ENCODE results near the gene CDH15. TPM values are rescaled to one million over a fixed set of nuclear protein-coding genes. Genes with fewer than 3 reads are reported as not detected.

Gene CDH15
- total RNA-seq, 1 donor: under 0.01 TPM

- no peak for TF ChIP-seq CTCF (IDR thresholded peaks at IDR 0.05; ENCODE audit: insufficient read depth, low read depth, low read length)
- H3K4me3 ChIP-seq (ENCODE audit: low read depth, low read length): peak overlapping the region; percentile 97
- peak; percentile 8 for DNase-seq (ENCODE audit: low read depth)
Measured at GRCh38 chr16:89217138-89217387, 45.5 kb downstream of the CDH15 start.

GRCh38 chr16:89217388-89218191 lies 46.0 kb downstream of the CDH15 start, which contains the start of gene ZNF778:
Gene ZNF778 (plus strand): TSS chr16:89217703. CDS start chr16:89221128, 3,425 bp downstream.
- DNase-seq (ENCODE audit: low read depth): peak; percentile 87
- peak within 1 kb of the TSS; percentile 97 for H3K4me3 ChIP-seq (ENCODE audit: low read depth, low read length)
- no peak for TF ChIP-seq CTCF (IDR thresholded peaks at IDR 0.05; ENCODE audit: insufficient read depth, low read depth, low read length)

GRCh38 chr16:89219365-89219764 lies 47.8 kb downstream of the CDH15 start:
- no peak for TF ChIP-seq CTCF (IDR thresholded peaks at IDR 0.05; ENCODE audit: insufficient read depth, low read depth, low read length)
- no peak for DNase-seq (ENCODE audit: low read depth)
- H3K4me3 ChIP-seq (ENCODE audit: low read depth, low read length): no peak overlapping the region

- TF ChIP-seq CTCF (IDR thresholded peaks at IDR 0.05; ENCODE audit: insufficient read depth, low read depth, low read length): no peak
Measured at GRCh38 chr16:89221604-89222003, 50.1 kb downstream of the CDH15 start.

GRCh38 chr16:89222931-89223330 lies 51.4 kb downstream of the CDH15 start:
- H3K4me3 ChIP-seq (ENCODE audit: low read depth, low read length): no peak overlapping the region
- TF ChIP-seq CTCF (IDR thresholded peaks at IDR 0.05; ENCODE audit: insufficient read depth, low read depth, low read length): no peak
- DNase-seq (ENCODE audit: low read depth): no peak

More at GRCh38 chr16:89221604-89222003, 50.1 kb downstream of the CDH15 start:
- DNase-seq (ENCODE audit: low read depth): no peak
- no peak overlapping the region for H3K4me3 ChIP-seq (ENCODE audit: low read depth, low read length)

GRCh38 chr16:89224665-89225064 lies 53.1 kb downstream of the CDH15 start:
- DNase-seq (ENCODE audit: low read depth): no peak
- H3K4me3 ChIP-seq (ENCODE audit: low read depth, low read length): no peak overlapping the region
- no peak for TF ChIP-seq CTCF (IDR thresholded peaks at IDR 0.05; ENCODE audit: insufficient read depth, low read depth, low read length)

GRCh38 chr16:89230255-89230654 lies 58.7 kb downstream of the CDH15 start:
- TF ChIP-seq CTCF (IDR thresholded peaks at IDR 0.05; ENCODE audit: insufficient read depth, low read depth, low read length): no peak
- H3K4me3 ChIP-seq (ENCODE audit: low read depth, low read length): no peak overlapping the region
- DNase-seq (ENCODE audit: low read depth): no peak
